ENCODE results near the gene GJC2. TPM values are rescaled to one million over a fixed set of nuclear protein-coding genes. Genes with fewer than 3 reads are reported as not detected.

The GJC2 gene
- polyA plus RNA-seq, 3 donors from 2014 or later, result not detected

- H3K9me3 Mint-ChIP-seq, result no peaks in the 10 kb centered on the region
- H3K27me3 Mint-ChIP-seq (ENCODE audit: low read depth in 3 of 3), result peaks cover 1 to 6% (median 5%) of the 10 kb centered on the region in 3 donors
- no peak overlapping the region for H3K27ac Mint-ChIP-seq
- peaks cover 12 to 13% of the 10 kb centered on the region in 2 donors for H3K4me1 Mint-ChIP-seq
- no peaks in the 10 kb centered on the region for H3K36me3 Mint-ChIP-seq
- no peak overlapping the region for H3K4me3 Mint-ChIP-seq
- no peak for DNase-seq
Observed at GRCh38 chr1:228160201-228160761, 10.6 kb downstream of the GJC2 start.

- H3K36me3 Mint-ChIP-seq, result no peaks in the 10 kb centered on the region
- H3K4me1 Mint-ChIP-seq, result peaks cover 12 to 14% of the 10 kb centered on the region in 2 donors
- no peaks in the 10 kb centered on the region for H3K9me3 Mint-ChIP-seq
- H3K27ac Mint-ChIP-seq, result no peak overlapping the region
- H3K27me3 Mint-ChIP-seq (ENCODE audit: low read depth in 3 of 3), result peaks cover 4 to 13% (median 10%) of the 10 kb centered on the region in 3 donors
- no peak for DNase-seq
- H3K4me3 Mint-ChIP-seq, result no peak overlapping the region
Observed at GRCh38 chr1:228161362-228161761, 11.6 kb downstream of the GJC2 start.

GRCh38 chr1:228161866-228162265 lies 12.1 kb downstream of the GJC2 start:
- no peaks in the 10 kb centered on the region for H3K36me3 Mint-ChIP-seq
- H3K27ac Mint-ChIP-seq, result no peak overlapping the region
- no peak overlapping the region for H3K4me3 Mint-ChIP-seq
- H3K27me3 Mint-ChIP-seq (ENCODE audit: low read depth in 3 of 3), result peaks cover 4 to 13% (median 10%) of the 10 kb centered on the region in 3 donors
- H3K4me1 Mint-ChIP-seq, result peaks cover 16 to 18% of the 10 kb centered on the region in 2 donors
- no peaks in the 10 kb centered on the region for H3K9me3 Mint-ChIP-seq
- no peak for DNase-seq

- Mint-ChIP-seq H3K4me1 (peaks cover 16 to 22% of the 10 kb centered on the region in 2 donors), H3K27me3 (ENCODE audit: low read depth in 3 of 3) (peaks cover 4 to 13% (median 10%) of the 10 kb centered on the region in 3 donors), H3K9me3 (no peaks in the 10 kb centered on the region), H3K4me3 (no peak overlapping the region), H3K27ac (no peak overlapping the region), H3K36me3 (no peaks in the 10 kb centered on the region)
- no peak for DNase-seq
Observed at GRCh38 chr1:228162286-228163006, 12.7 kb downstream of the GJC2 start.

- Mint-ChIP-seq H3K4me3 (no peak overlapping the region), H3K27me3 (ENCODE audit: low read depth in 3 of 3) (peaks cover 4 to 13% (median 10%) of the 10 kb centered on the region in 3 donors), H3K36me3 (no peaks in the 10 kb centered on the region)
Observed at GRCh38 chr1:228163007-228163753, 13.4 kb downstream of the GJC2 start.

GRCh38 chr1:228163776-228164519 lies 14.2 kb downstream of the GJC2 start:
- peak overlapping the region; percentile 67 to 96 (median 91) for H3K4me3 Mint-ChIP-seq
- no peaks in the 10 kb centered on the region for H3K9me3 Mint-ChIP-seq
- H3K4me1 Mint-ChIP-seq, result peaks cover 20 to 29% of the 10 kb centered on the region in 2 donors
- H3K36me3 Mint-ChIP-seq, result no peaks in the 10 kb centered on the region
- H3K27me3 Mint-ChIP-seq (ENCODE audit: low read depth in 3 of 3), result peaks cover 4 to 13% (median 10%) of the 10 kb centered on the region in 3 donors
- no peak for DNase-seq
- H3K27ac Mint-ChIP-seq, result peak overlapping the region; percentile 88 to 99 (median 94)

More at GRCh38 chr1:228163007-228163753, 13.4 kb downstream of the GJC2 start:
- peaks cover 20 to 29% of the 10 kb centered on the region in 2 donors for H3K4me1 Mint-ChIP-seq
- no peak for DNase-seq
- no peaks in the 10 kb centered on the region for H3K9me3 Mint-ChIP-seq
- H3K27ac Mint-ChIP-seq, result no peak overlapping the region

- Mint-ChIP-seq H3K9me3 (no peaks in the 10 kb centered on the region), H3K27me3 (ENCODE audit: low read depth in 3 of 3) (peaks cover 4 to 13% (median 10%) of the 10 kb centered on the region in 3 donors), H3K36me3 (no peaks in the 10 kb centered on the region), H3K27ac (peak overlapping the region; percentile 88 to 99 (median 96)), H3K4me1 (peaks cover 20 to 29% of the 10 kb centered on the region in 2 donors), H3K4me3 (peak overlapping the region; percentile 89 to 96 (median 91))
- no peak for DNase-seq
Observed at GRCh38 chr1:228164561-228165371, 15.0 kb downstream of the GJC2 start.

GRCh38 chr1:228165372-228166169 lies 15.8 kb downstream of the GJC2 start, which contains the start of gene IBA57:
Gene IBA57, plus strand, starts transcription at chr1:228165804. Its CDS starts 13 bp downstream, at chr1:228165817.
- H3K9me3 Mint-ChIP-seq, result no peaks in the 10 kb centered on the region
- peak within 1 kb of the TSS; percentile 88 to 99 (median 96) for H3K27ac Mint-ChIP-seq
- peaks cover 20 to 29% of the 10 kb centered on the region in 2 donors for H3K4me1 Mint-ChIP-seq
- H3K4me3 Mint-ChIP-seq, result peak within 1 kb of the TSS; percentile 89 to 96 (median 91)
- peaks cover 4 to 13% (median 10%) of the 10 kb centered on the region in 3 donors for H3K27me3 Mint-ChIP-seq (ENCODE audit: low read depth in 3 of 3)
- DNase-seq, result peak; percentile 100
- no peaks in the 10 kb centered on the region for H3K36me3 Mint-ChIP-seq

GRCh38 chr1:228166170-228166936 lies 16.6 kb downstream of the GJC2 start:
- Mint-ChIP-seq H3K27ac (peak overlapping the region; percentile 83 to 95 (median 94)), H3K27me3 (ENCODE audit: low read depth in 3 of 3) (peaks cover 4 to 13% (median 9%) of the 10 kb centered on the region in 3 donors), H3K36me3 (no peaks in the 10 kb centered on the region), H3K4me3 (peak overlapping the region; percentile 76 to 91 (median 89)), H3K4me1 (peaks cover 20 to 29% of the 10 kb centered on the region in 2 donors), H3K9me3 (no peaks in the 10 kb centered on the region)
- no peak for DNase-seq

GRCh38 chr1:228168563-228169270 lies 19.0 kb downstream of the GJC2 start:
- DNase-seq, result no peak
- Mint-ChIP-seq H3K9me3 (no peaks in the 10 kb centered on the region), H3K4me3 (peak overlapping the region in 1 of 5 donors; percentile 15), H3K4me1 (peaks cover 30 to 43% of the 10 kb centered on the region in 2 donors), H3K36me3 (peaks cover 0 to 3% (median 0%) of the 10 kb centered on the region in 3 donors), H3K27ac (peak overlapping the region in 4 of 6 donors; percentile 36 to 88 (median 76)), H3K27me3 (ENCODE audit: low read depth in 3 of 3) (peaks cover 2 to 16% (median 9%) of the 10 kb centered on the region in 3 donors)

GRCh38 chr1:228169345-228169744 lies 19.6 kb downstream of the GJC2 start:
- H3K9me3 Mint-ChIP-seq, result no peaks in the 10 kb centered on the region
- H3K27ac Mint-ChIP-seq, result peak overlapping the region in 3 of 6 donors; percentile 14 to 65 (median 26)
- peaks cover 0 to 3% (median 0%) of the 10 kb centered on the region in 3 donors for H3K36me3 Mint-ChIP-seq
- DNase-seq, result no peak
- H3K4me1 Mint-ChIP-seq, result peaks cover 28 to 39% of the 10 kb centered on the region in 2 donors
- H3K27me3 Mint-ChIP-seq (ENCODE audit: low read depth in 3 of 3), result peaks cover 2 to 14% (median 9%) of the 10 kb centered on the region in 3 donors
- H3K4me3 Mint-ChIP-seq, result peak overlapping the region in 1 of 5 donors; percentile 15
